ENCODE results near the gene DDX42. TPM values are rescaled to one million over a fixed set of nuclear protein-coding genes. Genes with fewer than 3 reads are reported as not detected.

The DDX42 gene
- total RNA-seq, 1 experiment from 2014 or later: 118 TPM

DNA sequence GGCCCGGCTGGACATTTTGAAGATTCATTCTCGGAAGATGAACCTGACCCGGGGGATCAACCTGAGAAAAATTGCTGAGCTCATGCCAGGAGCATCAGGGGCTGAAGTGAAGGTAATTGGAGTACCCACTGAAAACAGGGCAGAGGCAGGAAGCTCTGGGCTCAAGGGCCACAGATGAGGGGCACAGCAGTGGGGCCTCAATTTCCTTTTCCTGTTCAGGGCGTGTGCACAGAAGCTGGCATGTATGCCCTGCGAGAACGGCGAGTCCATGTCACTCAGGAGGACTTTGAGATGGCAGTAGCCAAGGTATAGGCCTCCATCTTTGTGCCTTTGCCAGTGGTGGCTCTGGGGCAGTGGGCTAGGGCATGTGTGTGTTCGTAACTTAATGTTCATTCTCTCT lies 57.5 kb downstream of the DDX42 start:
- no peak overlapping the region for H3K27ac ChIP-seq
- no peak overlapping the region for H3K4me3 ChIP-seq
- H3K4me1 ChIP-seq (replicated peaks): peaks cover 17% of the 10 kb centered on the region
- no peaks in the 10 kb centered on the region for H3K27me3 ChIP-seq (replicated peaks)
- peak in 1 of 2 experiments; percentile 30 for DNase-seq (ENCODE audit: low read depth in 1 of 2, low spot score in 2 of 2)
- H3K36me3 ChIP-seq: peaks cover 92% of the 10 kb centered on the region
- H3K9me3 ChIP-seq (replicated peaks): no peaks in the 10 kb centered on the region

DNA sequence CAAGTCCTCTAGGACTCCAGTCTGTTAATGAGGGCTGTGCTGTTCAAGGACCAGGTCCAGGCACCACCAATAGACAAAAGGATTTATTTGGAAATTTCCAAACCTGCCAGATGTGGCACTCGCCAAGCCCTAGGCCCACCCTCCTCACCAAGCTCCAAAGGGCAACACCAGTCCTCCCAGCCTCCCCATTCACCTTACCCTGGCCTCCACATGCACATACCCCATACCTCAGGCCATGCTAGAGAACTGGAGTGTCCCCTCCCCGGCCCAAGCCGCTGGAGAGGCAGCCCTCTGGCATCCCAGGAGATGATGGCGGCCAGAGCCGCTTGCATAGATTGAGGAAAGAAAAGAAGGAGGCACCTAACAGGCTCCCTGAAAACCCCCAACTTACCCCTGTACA lies 58.0 kb downstream of the DDX42 start:
- Histone ChIP-seq H3K36me3 (peaks cover 95% of the 10 kb centered on the region), H3K4me1 (replicated peaks) (peaks cover 17% of the 10 kb centered on the region), H3K9me3 (replicated peaks) (no peaks in the 10 kb centered on the region), H3K27ac (no peak overlapping the region), H3K27me3 (replicated peaks) (no peaks in the 10 kb centered on the region), H3K4me3 (no peak overlapping the region)
- peak in 1 of 2 experiments; percentile 40 for DNase-seq (ENCODE audit: low read depth in 1 of 2, low spot score in 2 of 2)

DNA sequence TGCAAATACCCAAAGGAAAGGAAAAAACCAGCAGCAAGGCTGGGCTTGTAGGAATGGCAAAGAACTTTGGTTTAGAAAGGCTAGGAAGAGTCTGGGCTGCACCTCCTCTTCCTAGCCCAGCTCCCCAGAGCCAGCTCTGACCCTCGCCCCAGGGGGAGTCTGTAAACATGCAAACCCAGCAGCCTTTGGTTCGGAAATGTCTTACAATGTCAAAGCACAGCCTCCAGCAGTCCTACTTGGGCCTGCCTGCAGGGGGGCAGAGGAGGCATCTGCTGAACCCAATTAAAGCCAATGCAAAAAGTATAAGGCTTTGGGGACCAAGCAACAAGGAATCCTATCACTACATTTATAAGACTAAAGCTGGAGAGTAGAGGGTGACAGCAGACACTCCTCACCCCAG lies 58.5 kb downstream of the DDX42 start:
- Histone ChIP-seq H3K9me3 (replicated peaks) (no peaks in the 10 kb centered on the region), H3K36me3 (peaks cover 97% of the 10 kb centered on the region), H3K4me3 (no peak overlapping the region), H3K27ac (no peak overlapping the region), H3K4me1 (replicated peaks) (peaks cover 17% of the 10 kb centered on the region), H3K27me3 (replicated peaks) (no peaks in the 10 kb centered on the region)
- no peak for DNase-seq (ENCODE audit: low read depth in 1 of 2, low spot score in 2 of 2)

DNA sequence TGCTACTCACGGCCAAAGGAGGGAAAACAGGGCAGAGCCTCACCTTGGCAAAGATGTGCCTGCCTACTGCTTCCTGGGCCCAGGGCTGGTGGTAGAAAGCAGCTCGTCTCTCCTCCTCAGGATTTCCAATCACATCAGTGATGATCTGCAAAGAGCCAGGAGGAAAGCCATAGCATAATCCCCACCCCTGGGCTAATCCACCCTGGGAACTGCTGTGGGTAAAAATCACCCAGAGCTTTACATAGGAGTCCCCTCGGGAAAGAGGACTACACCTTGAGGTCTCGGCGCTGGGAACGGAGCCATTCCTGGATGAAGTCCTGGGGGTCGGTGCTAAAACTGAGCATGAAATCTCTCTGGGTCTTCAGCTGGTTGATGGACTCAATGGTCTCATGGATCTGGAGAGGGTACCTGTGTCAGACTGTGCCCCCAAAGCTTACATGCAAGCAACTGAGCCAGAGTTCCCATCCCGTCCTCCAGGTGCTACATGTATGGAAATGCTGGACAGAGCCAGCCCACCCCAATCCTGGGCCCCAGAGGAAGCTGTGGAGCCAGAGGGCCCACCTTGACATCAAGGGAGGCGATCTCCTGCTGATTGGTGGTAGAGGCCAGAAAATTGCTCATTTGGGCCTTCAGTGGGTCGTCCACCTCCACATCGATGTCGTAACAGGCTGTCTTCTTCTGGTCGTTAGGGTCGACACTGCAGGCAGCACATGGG lies 59.2 kb downstream of the DDX42 start:
- peaks cover 93% of the 10 kb centered on the region for H3K36me3 ChIP-seq
- no peaks in the 10 kb centered on the region for H3K27me3 ChIP-seq (replicated peaks)
- H3K27ac ChIP-seq: no peak overlapping the region
- DNase-seq (ENCODE audit: low read depth in 1 of 2, low spot score in 2 of 2): peak in 1 of 2 experiments; percentile 43
- no peak overlapping the region for H3K4me3 ChIP-seq
- peaks cover 16% of the 10 kb centered on the region for H3K4me1 ChIP-seq (replicated peaks)
- H3K9me3 ChIP-seq (replicated peaks): no peaks in the 10 kb centered on the region

DNA sequence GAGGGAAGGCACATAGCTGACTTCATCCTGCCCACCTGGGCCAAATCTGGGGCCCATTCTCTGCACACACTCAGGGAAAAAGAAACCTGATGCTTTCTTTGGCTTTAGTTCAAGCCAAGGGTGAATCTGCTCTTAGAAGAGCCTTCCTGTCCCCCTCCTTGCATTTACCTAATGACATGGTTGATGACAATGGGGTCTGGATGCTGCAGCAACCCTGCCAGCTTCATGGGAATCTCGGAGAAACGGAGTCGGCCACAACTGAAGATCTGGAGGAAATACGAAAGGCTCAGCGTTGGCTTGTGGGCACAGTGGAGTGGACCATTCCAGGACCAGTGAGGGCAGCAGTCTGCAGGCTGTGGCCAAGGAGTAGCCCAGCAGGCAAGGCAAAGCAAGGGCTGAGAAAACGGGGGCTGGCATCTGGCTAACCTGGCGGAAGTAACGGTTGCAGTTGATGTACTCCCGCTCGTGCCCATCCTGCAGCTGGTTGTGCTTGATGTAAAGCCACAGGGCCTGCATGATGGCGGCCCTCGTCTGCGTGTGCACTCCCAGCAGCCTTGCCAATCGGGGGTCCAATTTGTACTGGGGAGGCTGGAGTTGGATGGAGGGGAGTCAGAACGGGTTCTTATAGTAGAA lies 59.9 kb downstream of the DDX42 start:
- H3K9me3 ChIP-seq (replicated peaks): no peaks in the 10 kb centered on the region
- DNase-seq (ENCODE audit: low read depth in 1 of 2, low spot score in 2 of 2): peak in 1 of 2 experiments; percentile 41
- no peaks in the 10 kb centered on the region for H3K27me3 ChIP-seq (replicated peaks)
- peaks cover 87% of the 10 kb centered on the region for H3K36me3 ChIP-seq
- no peak overlapping the region for H3K4me3 ChIP-seq
- no peak overlapping the region for H3K27ac ChIP-seq
- peaks cover 9% of the 10 kb centered on the region for H3K4me1 ChIP-seq (replicated peaks)

DNA sequence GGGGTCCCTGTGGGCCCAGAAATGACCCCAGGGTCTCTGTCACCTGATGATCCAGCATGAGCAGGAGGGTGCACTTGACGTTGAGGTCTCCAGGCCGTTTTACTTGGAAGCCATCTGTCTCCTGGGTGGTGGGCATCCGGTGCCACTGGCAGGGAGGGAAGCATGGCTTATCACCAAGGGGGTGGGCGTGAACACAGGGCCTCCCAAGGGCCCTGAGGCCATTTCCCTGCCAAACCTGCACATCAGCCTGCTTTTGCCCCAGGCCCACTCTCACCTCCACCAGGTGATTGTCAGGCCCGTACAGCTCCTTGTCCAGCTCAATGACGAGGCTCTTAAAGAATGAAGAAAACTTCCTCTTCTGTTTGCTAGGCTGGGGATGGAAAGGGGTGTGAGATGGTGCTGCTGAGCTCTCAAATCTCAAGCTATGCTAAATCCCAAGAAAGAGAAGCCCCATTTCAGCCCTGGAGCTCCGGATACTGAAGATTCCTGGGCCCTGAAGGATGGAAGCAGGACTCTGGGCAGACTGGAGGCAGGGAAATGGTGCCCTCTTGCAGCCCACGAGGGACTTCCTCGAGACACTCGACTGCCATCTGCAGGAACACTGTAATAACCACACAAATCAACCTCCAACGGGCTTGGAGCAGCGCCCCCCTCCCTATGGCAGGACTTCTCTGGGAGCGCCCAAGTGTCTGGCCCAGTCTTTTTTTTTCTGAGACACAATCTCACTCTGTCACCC lies 60.6 kb downstream of the DDX42 start:
- peaks cover 79% of the 10 kb centered on the region for H3K36me3 ChIP-seq
- no peak overlapping the region for H3K27ac ChIP-seq
- DNase-seq (ENCODE audit: low read depth in 1 of 2, low spot score in 2 of 2): peak; percentile 88 to 91
- H3K9me3 ChIP-seq (replicated peaks): no peaks in the 10 kb centered on the region
- H3K4me1 ChIP-seq (replicated peaks): peaks cover 8% of the 10 kb centered on the region; the same call in 1 of the 2 replicates
- H3K4me3 ChIP-seq: no peak overlapping the region
- H3K27me3 ChIP-seq (replicated peaks): no peaks in the 10 kb centered on the region

DNA sequence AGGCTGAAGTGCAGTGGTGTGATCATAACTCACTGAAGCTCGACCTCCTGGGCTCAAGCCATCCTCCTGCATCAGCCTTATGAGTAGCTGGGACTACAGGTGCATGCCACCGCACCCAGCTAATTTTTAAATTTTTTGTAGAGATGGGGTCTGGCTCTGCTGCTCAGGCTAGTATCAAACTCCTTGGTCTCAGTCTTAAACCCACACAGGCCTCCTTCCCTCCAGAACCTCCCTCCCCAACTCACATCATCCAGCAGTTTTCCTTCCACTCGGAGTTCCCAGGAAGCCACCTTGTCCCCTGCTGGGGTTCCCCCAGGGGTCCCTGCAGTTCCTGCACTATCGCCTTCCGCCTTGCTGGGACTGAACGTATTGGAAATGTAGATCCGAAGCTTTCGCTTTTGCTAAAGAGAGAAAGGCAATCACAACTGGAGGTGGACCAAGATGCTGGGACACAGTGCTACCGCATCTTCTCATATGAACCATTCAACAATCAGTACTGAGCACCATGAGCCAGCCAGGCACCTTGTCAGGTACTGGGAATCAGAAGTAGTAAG lies 61.3 kb downstream of the DDX42 start:
- H3K36me3 ChIP-seq: peaks cover 73% of the 10 kb centered on the region
- DNase-seq (ENCODE audit: low read depth in 1 of 2, low spot score in 2 of 2): peak in 1 of 2 experiments; percentile 43
- no peaks in the 10 kb centered on the region for H3K27me3 ChIP-seq (replicated peaks)
- H3K4me1 ChIP-seq (replicated peaks): peaks cover 8% of the 10 kb centered on the region; the same call in 1 of the 2 replicates
- H3K9me3 ChIP-seq (replicated peaks): no peaks in the 10 kb centered on the region
- no peak overlapping the region for H3K27ac ChIP-seq
- H3K4me3 ChIP-seq: no peak overlapping the region

DNA sequence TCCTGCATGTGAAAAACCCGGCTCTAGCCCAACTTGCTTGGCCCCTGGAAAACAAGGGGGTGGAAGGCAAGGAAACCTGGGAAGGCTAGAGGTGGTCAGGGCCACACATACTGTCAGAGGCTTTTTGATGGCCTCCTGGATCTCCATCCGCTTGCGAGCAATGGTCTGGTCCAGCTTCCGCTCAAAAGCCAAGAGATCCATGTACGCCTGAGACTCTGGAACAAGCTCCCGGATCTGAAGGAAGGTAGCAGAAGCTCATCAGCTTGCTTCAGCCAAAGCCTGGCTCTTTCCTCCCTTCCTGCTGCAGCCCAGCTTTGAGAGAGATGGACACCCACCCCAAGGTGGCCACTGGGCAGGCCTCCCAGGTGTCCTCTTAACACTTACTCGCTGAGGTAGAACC lies 62.8 kb downstream of the DDX42 start:
- Histone ChIP-seq H3K27ac (no peak overlapping the region), H3K36me3 (peaks cover 57% of the 10 kb centered on the region), H3K4me1 (replicated peaks) (peaks cover 21% of the 10 kb centered on the region), H3K9me3 (replicated peaks) (no peaks in the 10 kb centered on the region), H3K27me3 (replicated peaks) (no peaks in the 10 kb centered on the region), H3K4me3 (no peak overlapping the region)
- DNase-seq (ENCODE audit: low read depth in 1 of 2, low spot score in 2 of 2): no peak

DNA sequence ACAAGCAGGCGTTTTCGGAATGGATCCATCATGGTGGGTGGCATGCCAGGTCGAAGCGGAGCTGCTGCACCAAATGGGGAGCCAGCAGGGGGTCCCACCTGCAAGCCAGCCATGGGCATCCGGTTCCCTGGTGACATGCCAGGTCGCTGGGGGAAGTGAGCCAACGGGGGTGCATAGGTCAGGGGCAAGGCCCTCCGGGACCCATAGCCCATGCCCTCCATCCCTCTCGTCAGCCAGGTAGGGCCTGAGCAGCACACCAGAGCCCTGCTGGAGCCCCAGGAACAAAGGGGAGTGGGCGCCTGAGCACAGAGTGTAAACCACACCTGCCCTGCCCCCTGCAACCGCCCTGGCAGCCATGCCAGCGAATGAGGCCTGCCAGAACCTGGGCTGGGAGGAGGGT lies 63.5 kb downstream of the DDX42 start:
- Histone ChIP-seq H3K27ac (no peak overlapping the region), H3K27me3 (replicated peaks) (no peaks in the 10 kb centered on the region), H3K4me1 (replicated peaks) (peaks cover 21% of the 10 kb centered on the region), H3K9me3 (replicated peaks) (no peaks in the 10 kb centered on the region; the same call in 1 of the 2 replicates), H3K4me3 (no peak overlapping the region), H3K36me3 (peaks cover 57% of the 10 kb centered on the region)
- no peak for DNase-seq (ENCODE audit: low read depth in 1 of 2, low spot score in 2 of 2)

DNA sequence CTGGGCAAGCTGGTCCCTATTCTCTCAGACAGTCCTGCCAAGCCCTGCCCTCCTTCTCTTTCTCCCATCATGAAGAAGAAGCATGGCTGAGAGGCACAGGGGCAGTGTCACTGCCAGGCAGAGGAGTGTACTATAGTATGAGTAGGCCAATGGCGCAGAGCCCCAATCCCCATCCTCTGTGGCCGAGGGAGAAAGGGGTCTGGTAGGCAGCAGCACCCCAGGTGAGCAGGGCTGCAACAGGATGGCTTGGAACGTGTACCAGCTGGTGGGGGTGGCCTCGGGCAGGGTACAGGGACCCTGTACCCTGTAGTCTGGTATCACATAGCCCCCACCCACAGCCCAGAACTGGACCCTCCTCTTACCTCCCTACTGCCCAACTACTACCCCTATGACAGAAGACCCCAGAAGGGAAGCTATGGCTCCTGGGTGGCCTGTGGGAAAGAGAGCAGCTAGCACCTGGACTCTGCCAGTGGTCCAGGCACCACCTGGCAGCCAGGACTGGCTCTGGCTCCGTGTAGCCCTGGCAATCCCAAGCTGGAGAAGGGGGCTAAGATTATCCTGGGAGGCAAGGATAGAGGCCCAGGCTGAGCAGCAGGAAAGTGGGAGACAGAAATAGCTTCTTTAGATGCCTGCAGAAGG lies 64.1 kb downstream of the DDX42 start:
- Histone ChIP-seq H3K4me1 (replicated peaks) (peaks cover 21% of the 10 kb centered on the region), H3K27me3 (replicated peaks) (no peaks in the 10 kb centered on the region), H3K9me3 (replicated peaks) (no peaks in the 10 kb centered on the region; the same call in 1 of the 2 replicates), H3K4me3 (no peak overlapping the region), H3K36me3 (peaks cover 53% of the 10 kb centered on the region), H3K27ac (no peak overlapping the region)
- no peak for DNase-seq (ENCODE audit: low read depth in 1 of 2, low spot score in 2 of 2)

DNA sequence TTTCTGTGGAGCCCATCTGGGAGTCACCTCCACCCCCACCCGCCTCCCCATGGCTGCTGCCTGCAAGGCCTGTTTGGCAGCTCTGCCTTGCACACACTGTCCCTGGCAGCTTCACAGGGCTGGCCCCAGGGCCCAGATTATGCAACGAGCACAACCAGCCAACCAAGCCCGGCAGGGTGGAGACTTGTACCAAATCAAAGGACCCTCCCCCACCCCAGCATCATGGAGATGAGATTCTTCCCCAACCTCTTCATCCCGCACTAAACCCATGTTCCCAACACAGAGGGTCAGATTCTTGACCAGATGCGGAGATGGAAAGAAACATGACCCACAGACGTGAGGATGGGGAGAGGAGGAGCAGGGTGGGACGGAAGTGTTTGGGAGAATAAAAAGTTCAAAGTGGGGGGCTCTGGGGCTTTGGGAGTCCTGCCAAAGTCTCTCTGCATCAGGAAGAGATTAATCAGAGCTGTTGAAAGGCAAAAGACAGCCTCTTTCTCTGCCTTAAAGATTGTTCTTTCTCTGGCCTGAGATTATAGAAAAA lies 64.7 kb downstream of the DDX42 start:
- H3K4me1 ChIP-seq (replicated peaks): peaks cover 27% of the 10 kb centered on the region
- no peak overlapping the region for H3K27ac ChIP-seq
- H3K36me3 ChIP-seq: peaks cover 46% of the 10 kb centered on the region
- no peaks in the 10 kb centered on the region; the same call in 1 of the 2 replicates for H3K9me3 ChIP-seq (replicated peaks)
- H3K27me3 ChIP-seq (replicated peaks): no peaks in the 10 kb centered on the region
- DNase-seq (ENCODE audit: low read depth in 1 of 2, low spot score in 2 of 2): no peak
- H3K4me3 ChIP-seq: no peak overlapping the region

DNA sequence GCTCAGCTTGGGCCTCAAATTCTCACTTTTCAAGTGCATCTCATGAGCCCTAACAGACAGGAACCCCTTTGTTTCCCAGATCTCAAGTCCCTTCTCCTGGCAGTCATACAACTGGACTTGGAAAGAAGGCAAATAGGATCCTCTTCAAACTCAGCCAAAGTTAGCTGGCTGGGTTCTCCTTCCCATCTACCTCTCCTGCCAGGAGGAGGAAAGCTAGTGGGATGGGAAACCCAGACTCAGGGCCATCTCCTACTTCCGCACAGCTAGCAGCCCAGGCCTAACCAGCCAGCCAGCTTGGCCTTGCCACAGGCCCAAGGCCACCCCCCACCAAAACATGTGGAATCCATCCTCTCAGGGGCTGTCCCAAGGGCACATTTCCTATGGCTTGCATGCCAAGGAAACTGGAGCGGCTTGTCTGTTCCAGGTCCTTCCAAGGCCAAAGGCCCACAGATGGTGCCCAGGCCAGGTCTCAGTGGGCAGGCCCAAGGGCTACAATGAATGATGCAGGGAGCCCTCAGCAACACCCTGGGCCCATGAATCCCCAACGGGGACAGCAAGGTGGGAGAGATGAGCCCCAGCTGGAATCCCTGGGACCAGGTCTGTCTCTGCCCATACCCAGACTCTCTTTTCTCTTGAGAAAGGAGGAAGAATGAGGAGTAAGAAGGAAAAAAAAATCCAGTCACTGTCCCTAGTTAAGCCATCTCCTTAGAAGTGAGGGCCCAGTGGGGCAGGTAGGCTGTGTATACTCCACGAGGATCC lies 66.8 kb downstream of the DDX42 start:
- H3K4me3 ChIP-seq: peak overlapping the region; percentile 84; the same call in 1 of the 2 replicates
- H3K9me3 ChIP-seq (replicated peaks): no peaks in the 10 kb centered on the region; the same call in 1 of the 2 replicates
- peak in 1 of 2 experiments; percentile 43 for DNase-seq (ENCODE audit: low read depth in 1 of 2, low spot score in 2 of 2)
- H3K27me3 ChIP-seq (replicated peaks): no peaks in the 10 kb centered on the region
- H3K27ac ChIP-seq: no peak overlapping the region
- peaks cover 26% of the 10 kb centered on the region for H3K36me3 ChIP-seq
- H3K4me1 ChIP-seq (replicated peaks): peaks cover 19% of the 10 kb centered on the region

Data from SJSA1 (cell line).